GM18867 (cell line): ENCODE results near the gene SKAP1.
"Not testable (repeated sequence)": the region's sequence is repeated elsewhere in the genome, so short reads cannot be mapped to it uniquely, and the experiment has no call there.

Experiments
- ATAC-seq: cut with Tn5 transposase; IDR thresholded peaks from one replicate; pipeline ENCODE4 v1.9.1; 2021; ENCODE audit warnings: mild to moderate bottlenecking, moderate library complexity; ENCODE audit not compliant: unreplicated experiment

Gene SKAP1

DNA sequence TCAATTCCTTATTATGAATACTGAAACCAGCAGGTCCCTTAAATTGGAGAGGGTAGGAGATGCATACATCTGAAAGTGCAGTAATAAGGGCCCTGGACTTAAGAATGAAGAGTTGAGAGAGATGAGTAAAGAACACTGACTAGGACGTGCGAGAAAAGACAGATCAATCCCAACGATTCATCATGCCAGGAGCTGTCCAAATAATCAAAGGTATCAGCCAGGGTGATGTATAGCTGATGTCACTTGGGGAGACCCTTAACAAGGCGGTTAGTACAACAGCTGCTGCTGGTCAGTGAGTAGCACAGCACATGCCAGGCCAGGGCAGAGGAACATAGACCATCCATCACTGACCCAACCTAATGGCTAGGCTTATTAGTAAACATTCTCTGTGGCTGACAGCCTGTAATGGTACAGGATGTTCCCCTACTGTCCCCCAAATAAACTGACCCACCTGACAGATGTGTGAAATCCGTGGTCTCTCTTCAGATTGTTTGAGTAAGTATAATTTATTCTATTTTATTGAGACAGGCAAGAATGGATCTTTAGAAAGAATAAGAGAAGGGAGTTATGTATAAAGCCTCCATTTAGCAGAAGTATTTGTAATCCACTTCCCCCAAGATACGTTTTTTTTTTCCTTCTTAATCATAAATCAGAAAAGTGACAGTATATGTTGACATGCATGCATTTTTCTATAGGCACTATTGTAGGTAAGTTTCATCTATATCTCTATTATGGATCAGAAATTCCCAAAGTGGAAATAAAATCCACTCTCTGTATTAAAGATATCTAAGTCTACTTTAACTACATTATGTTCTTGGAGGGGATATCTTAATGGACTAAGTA is 204.1 kb downstream of the SKAP1 start:
- no peak for ATAC-seq

DNA sequence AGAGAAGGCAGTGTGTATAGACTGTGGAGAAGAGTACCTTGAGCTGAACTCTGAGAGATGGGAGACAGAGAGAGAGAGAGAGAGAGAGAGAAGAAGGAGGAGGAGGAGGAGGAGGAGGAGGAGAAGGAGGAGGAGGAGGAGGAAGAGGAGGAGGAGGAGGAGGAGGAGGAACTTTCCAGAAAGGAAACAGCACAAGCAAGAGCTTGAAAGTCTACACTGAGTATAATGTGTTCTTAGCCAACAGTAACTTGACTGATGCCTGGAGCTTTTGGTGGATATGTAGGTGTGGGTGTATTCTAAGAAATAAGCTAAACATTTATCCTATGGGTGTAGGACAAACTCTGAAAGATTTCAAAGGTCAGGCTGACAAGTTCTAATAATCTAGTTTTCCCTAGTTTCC is 206.1 kb downstream of the SKAP1 start:
- ATAC-seq, result no peak

DNA sequence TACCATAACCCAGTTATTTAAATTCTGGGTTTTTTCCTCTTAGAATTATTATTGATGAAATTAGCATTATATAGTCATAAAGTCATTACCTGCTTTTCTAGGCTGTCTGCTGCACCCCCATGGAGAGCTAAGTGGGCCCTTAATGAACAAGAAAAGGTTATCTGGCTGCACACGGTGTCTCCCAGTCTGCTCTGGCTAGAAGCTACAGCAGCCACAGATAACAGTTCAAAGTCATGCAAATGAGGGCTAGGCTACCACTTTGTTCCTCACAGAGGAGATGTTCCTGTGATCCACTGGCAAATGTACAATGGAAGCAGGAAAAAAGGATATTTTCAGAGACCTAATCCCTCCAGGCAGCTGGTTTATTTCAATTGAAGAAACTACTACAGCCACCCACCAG is 210.4 kb downstream of the SKAP1 start:
- no peak for ATAC-seq

DNA sequence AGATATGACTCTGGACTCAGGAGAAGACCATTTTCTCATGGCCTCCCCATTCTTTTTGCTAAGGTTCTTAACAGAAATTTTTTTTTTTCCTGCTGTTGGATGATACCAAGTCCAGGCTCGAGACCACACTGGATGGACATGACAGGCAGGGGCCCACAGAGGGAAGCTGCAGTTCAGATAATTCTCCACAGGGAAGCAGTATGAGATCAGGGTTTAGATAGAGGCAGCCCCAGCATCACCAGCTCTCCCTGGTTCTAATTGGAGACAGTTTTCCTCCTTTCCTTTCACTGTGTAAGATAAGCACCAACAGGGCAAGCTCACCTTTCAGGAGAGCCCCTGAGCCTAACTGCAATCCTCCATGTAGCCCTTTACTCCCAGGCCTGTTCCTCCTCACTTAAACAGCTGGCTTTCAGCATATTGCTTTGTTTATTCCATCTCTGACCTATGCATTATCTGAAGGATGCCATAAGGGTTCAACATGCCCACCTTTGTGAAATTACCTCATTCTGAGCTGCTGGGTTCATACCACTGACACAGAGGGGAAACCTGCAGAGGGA is 214.4 kb downstream of the SKAP1 start:
- ATAC-seq, result no peak

DNA sequence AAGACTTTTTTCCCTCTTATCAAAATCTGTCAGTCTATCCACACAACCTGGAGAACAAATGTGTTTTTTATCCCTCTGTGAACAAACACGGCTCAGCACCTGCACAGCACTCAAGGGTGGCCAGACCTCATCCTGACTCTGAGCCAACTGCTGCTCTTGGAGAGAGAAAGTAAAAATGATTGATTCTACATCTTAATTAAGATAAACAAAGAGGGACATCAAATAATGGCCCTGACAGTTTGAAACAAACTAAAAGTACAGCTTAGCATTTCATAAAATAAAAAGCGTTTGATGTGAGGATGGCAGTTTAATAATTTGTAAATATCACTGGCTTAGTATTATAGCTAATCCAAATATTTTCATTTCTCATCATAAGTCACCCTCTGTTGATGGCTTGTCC is 216.2 kb downstream of the SKAP1 start:
- ATAC-seq, result no peak

DNA sequence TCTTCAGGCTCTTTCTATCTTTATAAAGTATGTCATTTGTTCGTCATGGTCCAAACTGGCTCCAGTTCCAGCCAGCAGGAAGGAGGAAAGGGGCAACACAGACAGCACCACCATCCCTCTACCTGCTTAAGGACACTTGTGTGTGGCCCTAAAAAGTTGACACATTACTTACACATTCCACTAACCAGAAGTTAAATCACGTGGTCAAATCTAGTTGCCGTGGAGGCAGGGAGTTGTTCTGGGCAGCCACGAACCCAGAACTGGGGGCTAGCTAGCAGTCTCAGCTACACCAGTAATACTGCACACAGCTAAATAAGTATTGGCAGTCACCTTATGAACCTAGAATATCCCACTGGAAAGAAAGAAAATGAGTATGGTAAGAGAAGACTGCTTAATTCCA is 218.2 kb downstream of the SKAP1 start:
- no peak for ATAC-seq

DNA sequence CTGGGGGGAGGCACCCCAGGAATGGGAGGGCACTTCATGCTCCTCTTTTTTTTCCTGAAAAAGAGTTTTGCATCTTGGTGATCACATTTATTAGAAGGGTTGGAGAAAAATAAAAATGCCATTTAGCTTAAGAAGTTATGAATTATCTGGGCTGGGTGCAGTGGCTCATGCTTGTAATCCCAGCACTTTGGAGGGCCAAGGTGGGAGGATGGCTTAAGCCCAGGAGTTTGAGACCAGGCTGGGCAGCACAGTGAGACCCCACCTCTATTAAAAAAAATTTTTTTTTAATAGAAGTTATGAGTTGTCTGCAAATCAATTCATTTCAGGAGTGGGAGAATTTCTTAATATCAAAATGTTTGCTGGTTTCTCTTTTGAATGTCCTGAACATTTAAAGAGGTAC is 219.0 kb downstream of the SKAP1 start:
- no peak for ATAC-seq

DNA sequence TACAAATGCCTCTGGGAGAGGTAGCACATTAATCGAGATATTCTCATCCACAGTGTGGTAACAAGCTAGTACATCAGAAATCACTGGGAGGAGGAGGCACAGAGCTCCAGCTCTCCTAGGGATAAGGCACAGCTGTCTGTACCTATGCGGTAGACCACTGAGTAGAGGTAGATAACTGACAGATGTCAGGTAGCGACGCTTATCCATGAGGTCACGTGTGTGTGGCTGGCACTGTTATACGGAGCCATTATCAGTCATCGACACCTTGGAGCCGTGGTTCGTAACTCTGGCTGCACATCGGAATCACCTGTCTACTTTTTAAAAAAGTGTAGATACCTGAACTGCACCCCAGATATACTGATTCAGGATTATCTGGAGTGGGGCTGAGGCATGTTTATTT is 220.0 kb downstream of the SKAP1 start:
- no peak for ATAC-seq

DNA sequence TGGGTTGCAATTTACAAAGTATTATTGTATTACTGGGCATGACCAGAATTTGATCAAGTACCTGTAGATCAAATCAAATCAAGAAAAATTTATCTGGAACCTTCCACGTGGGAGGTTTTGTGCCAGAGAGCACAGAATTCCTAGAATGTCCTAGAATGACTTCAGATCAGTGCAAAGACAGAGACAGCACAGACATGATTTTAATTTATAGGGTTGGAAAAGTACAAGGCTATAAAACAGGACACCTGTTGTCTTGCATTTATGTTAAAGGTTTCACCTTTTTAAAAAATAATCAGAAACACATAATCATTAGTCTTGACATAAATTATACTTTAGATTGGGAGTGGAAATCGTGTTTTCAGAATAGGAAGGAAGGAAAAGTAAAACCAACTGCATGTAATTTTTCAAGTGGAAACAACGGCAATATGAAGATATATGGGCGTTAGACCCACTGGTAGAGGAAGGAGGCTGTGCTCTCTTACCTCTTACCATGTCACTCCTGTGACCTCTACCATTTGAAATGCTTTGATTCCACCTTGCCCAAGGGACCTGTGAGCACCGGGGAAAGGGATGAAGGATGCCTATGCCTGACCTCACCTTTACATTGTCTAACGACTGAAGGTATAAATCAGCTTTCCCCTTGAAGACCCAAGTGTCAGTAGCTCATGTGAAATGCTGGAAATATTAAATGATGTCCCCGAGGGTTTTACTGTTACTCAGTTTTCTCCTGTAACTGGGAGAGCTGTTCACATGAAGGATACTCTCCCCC is 222.1 kb downstream of the SKAP1 start:
- ATAC-seq, result no peak

DNA sequence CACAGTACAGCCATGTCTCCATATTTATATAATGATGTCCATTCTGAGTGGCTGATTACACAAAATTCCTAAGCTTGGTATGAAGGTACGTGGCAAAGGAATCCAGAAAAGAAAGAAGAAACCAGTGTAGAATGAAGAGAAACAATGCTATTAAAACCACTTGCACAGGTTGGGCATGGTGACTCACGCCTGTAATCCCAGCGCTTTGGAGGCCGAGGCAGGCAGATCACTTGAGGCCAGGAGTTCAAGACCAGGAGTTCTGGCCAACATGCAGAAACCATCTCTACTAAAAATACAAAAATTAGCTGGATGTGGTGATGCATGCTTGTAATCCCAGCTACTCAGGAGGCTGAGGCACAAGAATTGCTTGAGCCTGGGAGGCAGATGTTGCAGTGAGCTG is 223.0 kb downstream of the SKAP1 start:
- not testable (repeated sequence) for ATAC-seq

DNA sequence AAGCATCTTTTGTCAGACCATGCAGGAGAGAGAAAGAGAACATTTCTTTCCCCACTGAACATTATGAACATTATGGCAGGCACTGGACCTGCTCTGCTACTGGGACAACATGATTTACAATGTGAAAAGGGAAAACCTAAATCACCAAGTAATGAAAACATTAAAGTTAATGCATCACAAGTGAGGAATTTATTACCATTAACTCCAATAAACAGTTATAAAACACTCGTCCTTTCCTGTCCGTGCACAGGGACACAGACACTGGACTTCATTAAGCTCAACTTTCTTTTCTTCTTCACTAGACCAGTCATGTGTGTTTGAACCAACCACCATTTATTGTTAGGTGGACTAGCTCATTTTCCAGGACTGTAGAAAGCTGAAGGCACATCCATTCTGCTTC is 227.1 kb downstream of the SKAP1 start:
- ATAC-seq, result no peak

DNA sequence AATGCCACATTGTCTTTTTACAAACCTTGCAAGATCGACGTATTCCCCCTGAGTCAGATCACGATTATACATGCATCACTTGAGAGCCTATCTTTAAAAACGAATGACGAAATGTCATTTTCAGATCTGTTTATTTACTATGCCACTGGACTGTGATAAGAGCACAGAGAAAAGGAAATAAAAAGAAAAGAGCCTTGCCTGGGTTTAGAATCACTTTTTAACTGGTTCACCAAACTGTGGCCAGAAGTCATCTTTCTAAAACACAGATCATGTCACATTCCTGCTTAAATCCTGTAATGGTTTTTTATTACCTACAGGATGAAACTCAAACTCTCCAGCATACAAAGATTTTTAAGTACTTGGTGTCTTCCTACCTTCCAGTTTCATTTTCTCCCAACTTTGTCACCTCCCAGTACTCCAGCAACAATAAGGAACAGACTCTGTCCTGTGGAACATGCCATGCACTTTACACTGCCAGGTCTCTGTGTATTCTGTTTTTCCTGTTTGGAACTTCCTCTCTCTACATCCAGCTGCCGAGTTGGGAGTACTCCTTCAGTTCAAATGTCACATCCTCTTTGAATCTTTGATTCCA is 231.0 kb downstream of the SKAP1 start:
- no peak for ATAC-seq

DNA sequence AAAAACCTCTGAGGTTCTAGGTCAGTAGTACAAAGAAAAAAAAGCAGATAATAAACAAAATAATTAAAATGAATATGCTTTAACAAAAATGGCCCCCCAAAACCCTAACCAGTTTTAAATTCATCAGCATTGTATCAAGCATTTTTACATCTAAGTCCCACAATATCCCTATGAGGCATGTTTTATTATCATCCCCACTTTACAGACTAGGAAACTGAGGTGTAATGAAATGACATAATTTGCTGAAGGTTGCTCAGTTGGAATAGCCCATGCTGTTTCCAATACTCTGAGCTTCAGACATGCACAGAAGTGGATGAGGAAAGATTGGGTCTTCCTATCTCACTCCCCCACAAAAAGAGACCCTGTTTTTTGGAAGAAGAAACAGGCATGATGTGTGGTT is 234.1 kb downstream of the SKAP1 start:
- no peak for ATAC-seq

DNA sequence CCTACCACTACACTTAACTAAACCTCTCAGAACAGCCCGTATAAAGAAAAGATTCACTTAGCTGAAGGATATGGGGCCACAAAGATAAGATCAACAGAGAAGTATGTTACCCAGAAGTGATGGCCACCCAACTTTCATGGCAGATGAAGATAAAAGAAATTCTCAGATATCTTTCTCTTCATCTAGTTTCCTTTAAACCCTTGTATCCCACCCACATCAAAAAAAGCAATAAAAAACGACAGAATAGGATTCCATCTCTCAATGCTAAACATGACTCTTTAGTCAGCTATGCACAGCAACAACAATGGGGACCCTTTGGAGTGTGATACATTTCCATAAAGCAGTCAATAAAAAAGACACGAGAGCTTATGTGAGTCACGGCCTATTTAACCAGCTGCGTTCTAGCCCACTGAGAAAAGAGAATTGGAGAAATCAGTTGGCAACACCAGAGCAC is 235.9 kb downstream of the SKAP1 start:
- no peak for ATAC-seq

DNA sequence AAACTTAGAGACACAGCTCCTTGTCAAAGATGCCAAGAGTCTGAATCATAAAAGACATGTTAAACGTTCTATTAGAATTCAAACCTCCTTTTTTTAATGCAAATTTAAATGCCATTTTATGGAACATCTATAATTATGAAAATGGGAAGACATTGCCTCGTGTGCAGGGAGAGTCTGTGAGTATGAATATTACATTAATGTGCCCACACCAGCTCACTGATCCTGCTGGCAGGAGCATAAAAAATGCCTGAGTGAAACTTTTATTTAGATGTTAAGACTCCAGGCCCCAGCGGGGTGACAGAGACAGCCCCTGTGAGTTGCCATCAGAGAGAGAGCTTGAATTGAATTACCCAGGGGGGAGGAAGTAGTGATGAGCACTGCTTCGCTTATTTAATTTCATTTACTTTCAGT is 237.7 kb downstream of the SKAP1 start:
- ATAC-seq, result no peak

DNA sequence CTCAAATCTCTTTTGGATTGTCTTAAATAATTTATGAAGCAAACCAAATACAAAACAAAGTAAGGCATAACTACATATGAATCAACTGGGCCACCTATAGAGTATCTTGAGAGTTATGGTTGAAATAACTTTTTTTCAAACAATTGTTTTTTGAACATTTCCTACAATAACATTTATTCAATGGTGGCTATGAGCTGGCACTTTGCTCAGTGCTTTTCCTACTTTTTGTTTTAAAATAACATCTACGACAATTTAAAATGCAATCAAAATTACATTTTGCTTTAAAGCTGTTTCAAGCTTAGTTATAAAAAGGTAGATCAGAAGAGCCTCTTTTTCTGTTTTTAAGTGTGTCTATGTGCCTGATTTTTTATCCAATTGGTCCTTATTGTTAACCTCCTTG is 238.7 kb downstream of the SKAP1 start:
- ATAC-seq, result no peak

DNA sequence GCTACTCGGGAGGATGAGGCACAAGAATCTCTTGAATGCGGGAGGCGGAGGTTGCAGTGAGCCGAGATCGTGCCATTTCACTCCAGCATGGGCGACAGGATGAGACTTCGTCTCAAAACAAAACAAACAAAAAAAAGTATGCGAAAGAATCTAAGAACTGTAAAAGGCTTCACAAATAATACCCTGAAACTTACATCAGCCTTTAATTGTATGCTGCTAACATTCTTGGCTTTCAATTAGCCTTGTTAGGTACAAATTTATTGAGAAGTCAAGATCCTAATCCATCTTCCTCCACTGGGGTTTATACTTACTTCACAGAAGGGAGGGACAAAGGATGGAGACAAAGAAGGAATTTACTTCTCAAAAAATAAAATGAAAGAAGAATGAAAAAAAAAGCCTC is 239.1 kb downstream of the SKAP1 start:
- ATAC-seq, result no peak

DNA sequence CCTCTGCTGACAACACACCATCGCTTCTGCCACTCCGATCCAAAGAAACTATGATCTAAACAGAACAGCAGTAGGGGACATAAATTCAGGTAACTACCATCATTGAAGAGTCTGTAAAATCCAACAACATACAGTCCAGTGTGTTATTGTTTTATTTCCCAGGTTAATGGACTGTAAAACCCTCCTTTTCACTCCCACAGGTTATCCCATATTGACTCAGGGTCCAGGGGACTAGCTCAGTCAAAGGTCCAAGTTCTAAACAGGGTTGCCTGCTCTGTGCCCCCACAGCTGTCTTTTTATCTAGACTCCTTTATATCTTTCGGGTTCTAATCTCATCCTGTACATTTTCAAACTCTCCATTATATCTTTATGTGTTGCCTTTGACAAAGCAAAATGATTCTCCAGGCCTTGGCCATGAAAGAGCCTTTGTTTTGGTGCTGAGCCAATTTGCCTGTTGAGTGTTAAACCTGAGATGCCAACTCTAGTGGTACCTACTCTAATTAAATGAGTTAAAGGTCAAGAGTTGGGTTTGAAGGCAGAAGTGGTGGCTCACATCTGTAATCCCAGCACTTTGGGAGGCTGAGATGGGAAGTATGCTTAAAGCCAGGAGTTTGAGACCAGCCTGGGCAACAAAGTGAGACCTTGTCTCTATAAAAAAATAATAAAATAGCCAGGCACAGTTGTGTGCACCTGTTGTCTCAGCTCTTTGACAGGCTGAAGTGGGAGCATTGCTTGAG is 242.0 kb downstream of the SKAP1 start:
- no peak for ATAC-seq

DNA sequence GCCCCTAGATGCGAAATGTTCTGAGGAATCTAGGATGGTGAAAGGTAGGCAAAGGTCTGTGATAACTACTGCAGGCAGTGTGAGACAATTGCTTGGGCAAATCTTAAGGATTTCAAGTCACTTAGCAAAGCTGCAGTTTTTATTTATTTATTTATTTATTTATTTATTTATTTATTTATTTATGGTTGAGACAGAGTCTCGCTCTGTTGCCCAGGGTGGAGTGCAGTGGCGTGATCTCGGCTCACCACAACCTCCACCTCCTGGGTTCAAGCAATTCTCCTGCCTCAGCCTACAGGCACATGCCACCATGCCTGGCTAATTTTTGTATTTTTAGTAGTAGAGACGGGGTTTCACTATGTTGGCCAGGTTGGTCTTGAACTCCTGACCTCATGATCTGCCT is 243.7 kb downstream of the SKAP1 start:
- ATAC-seq, result not testable (repeated sequence)

DNA sequence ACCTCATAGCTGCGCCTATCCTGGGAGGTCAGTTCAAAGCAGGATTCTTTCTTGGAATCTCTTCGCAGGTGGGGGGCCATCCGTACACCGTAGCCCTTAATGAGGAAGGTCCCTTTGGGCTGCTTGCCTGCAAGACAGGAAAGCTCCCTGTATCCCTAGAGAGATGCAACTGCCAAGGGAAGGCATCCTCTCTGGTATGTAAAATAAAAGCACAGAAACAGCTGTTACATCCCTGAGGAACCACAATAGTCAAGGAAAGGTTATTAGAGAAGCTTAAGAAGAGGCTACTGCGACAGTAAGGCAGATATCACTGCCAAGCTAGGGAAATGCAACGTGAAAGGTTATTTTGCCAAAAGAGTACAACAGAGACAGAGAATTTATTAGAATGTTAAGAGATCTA is 245.3 kb downstream of the SKAP1 start:
- no peak for ATAC-seq

DNA sequence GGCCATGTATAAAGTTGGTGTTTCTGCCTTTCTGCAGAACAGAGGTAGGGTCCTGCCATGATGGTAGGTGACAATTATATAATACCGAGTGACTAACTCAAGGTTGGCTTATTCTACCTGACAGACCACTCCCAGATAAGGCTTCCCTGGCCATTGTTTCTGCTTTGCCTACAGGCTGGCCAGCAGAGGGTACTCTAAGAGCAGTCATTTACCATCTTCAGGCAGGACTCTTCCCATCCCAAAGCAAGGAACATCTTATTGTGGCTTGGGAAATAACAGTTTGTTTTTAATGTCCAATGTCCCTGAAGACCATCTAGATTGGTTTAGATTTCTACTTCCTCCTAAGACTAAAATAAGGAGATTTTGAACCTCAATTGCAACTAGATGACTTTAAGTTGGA is 248.4 kb downstream of the SKAP1 start:
- ATAC-seq, result no peak
